H1 (cell line): ENCODE measurements around the gene ZNF747. TPM values are rescaled to one million over a fixed set of nuclear protein-coding genes. Genes with fewer than 3 reads are reported as not detected.
A peak's percentile ranks its signal among the peaks of the same experiment; 100 is the strongest.

Experiments used
- CTCF ChIA-PET: fragments of 300-600 bp; sonication (Branson Sonifier 250); formaldehyde crosslinking; loops from one replicate; lab custom pipeline; 2021; ENCODE audit not compliant: partially characterized antibody; lab: Charles Lee
- POLR2A ChIA-PET: fragments of 300-600 bp; sonication (Branson Sonifier 250); formaldehyde crosslinking; loops from one replicate; lab custom pipeline; 2021; ENCODE audit warnings: inconsistent platforms; ENCODE audit not compliant: partially characterized antibody; lab: Charles Lee
- DNase-seq, 2 experiments: peaks; one replicate each; pipeline versions ENCODE4 v3.0.0 to v3.0.0-alpha.2; 2010 to 2022; ENCODE audit warnings: low spot score in 2 of 2, low read depth in 1 of 2, mixed read lengths in 1 of 2
- FAIRE-seq: peaks from 2 replicates; lab custom pipeline; 2011; peaks lifted over from hg19 to GRCh38; lab: Jason Lieb, UNC
- H2AFZ ChIP-seq: 2 replicates; pipeline ENCODE4 v1.8.1; 2012; ENCODE audit warnings: low read length, inconsistent platforms
- H2AK5ac ChIP-seq: 2 replicates; pipeline ENCODE4 v1.6.1; 2013; ENCODE audit warnings: low read depth, low read length
- H2BK120ac ChIP-seq: replicated peaks from 2 replicates; pipeline ENCODE3; 2013; ENCODE audit warnings: low read depth, low read length, inconsistent platforms
- H2BK12ac ChIP-seq: 2 replicates; pipeline ENCODE4 v1.6.1; 2013; ENCODE audit warnings: low read depth, low read length
- H2BK15ac ChIP-seq: 2 replicates; pipeline ENCODE4 v1.6.1; 2013; ENCODE audit warnings: low read length
- H2BK20ac ChIP-seq: 2 replicates; pipeline ENCODE4 v1.6.1; 2013; ENCODE audit warnings: low read length
- H2BK5ac ChIP-seq: 2 replicates; pipeline ENCODE4 v1.6.1; 2013; ENCODE audit warnings: low read depth, low read length
- H3K14ac ChIP-seq: 2 replicates; pipeline ENCODE4 v1.6.1; 2013; ENCODE audit warnings: inconsistent platforms; ENCODE audit not compliant: insufficient read length
- H3K18ac ChIP-seq: 2 replicates; pipeline ENCODE4 v1.6.1; 2013; ENCODE audit warnings: low read length; ENCODE audit errors: extremely low read depth
- H3K23ac ChIP-seq: 2 replicates; pipeline ENCODE4 v1.6.1; 2013; ENCODE audit warnings: inconsistent platforms; ENCODE audit not compliant: insufficient read length
- H3K23me2 ChIP-seq: 2 replicates; pipeline ENCODE4 v1.6.1; 2013; ENCODE audit warnings: low read depth, low read length
- H3K27ac ChIP-seq: 2 replicates; pipeline ENCODE4 v1.6.1; 2011; ENCODE audit warnings: low read depth, low read length, inconsistent platforms
- H3K27me3 ChIP-seq, 4 experiments: replicated peaks in 1 of 4; 1 replicate in 1 of 4; 2 replicates in 3 of 4; pipeline versions ENCODE4 v1.6.1 to v1.8.1; 2011 to 2013; ENCODE audit warnings: low read length in 3 of 4, mild to moderate bottlenecking in 3 of 4, inconsistent platforms in 2 of 4, mixed read lengths in 2 of 4, moderate library complexity in 1 of 4; ENCODE audit not compliant: control insufficient read depth in 3 of 4, insufficient read depth in 3 of 4; ENCODE audit errors: extremely low read depth in 1 of 4
- H3K36me3 ChIP-seq, 4 experiments: 2 replicates each; pipeline versions ENCODE4 v1.6.1 to v1.8.1; 2011 to 2013; ENCODE audit warnings: mild to moderate bottlenecking in 4 of 4, low read length in 3 of 4, moderate library complexity in 2 of 4, control low read depth in 1 of 4, inconsistent platforms in 1 of 4; ENCODE audit not compliant: insufficient read depth in 4 of 4, control insufficient read depth in 2 of 4
- H3K4ac ChIP-seq: replicated peaks from 2 replicates; pipeline ENCODE3; 2013; ENCODE audit warnings: low read length, low read depth, mixed read lengths, inconsistent platforms; ENCODE audit not compliant: insufficient read length
- H3K4me1 ChIP-seq, 4 experiments: replicated peaks in 1 of 4; 1 replicate in 1 of 4; 2 replicates in 3 of 4; pipeline versions ENCODE4 v1.6.1 to v1.8.1; 2011 to 2013; ENCODE audit warnings: low read length in 3 of 4, inconsistent platforms in 2 of 4, mixed read lengths in 1 of 4; ENCODE audit not compliant: insufficient read depth in 4 of 4, control insufficient read depth in 3 of 4
- H3K4me2 ChIP-seq, 2 experiments: 2 replicates each; pipeline versions ENCODE4 v1.6.1 to v1.8.1; 2011 to 2013; ENCODE audit warnings: low read depth in 2 of 2, low read length in 2 of 2, control low read depth in 1 of 2, inconsistent platforms in 1 of 2, mild to moderate bottlenecking in 1 of 2; ENCODE audit not compliant: insufficient read depth in 1 of 2
- H3K4me3 ChIP-seq, 4 experiments: fragments of 200-600, 300-600 bp in 1 of 4; sonication (generic), shearing (Covaris generic), sonication (Bioruptor Twin) in 1 of 4; 2 replicates each; pipeline versions ENCODE4 v1.5.1 to v1.8.1; 2011 to 2016; ENCODE audit warnings: low read length in 4 of 4, low read depth in 3 of 4, control low read depth in 2 of 4, inconsistent platforms in 2 of 4, mild to moderate bottlenecking in 2 of 4, mixed read lengths in 1 of 4, moderate library complexity in 1 of 4; ENCODE audit not compliant: insufficient read depth in 2 of 4; ENCODE audit errors: extremely low read depth in 1 of 4
- H3K56ac ChIP-seq: replicated peaks from 2 replicates; pipeline ENCODE3; 2013; ENCODE audit warnings: low read depth, mild to moderate bottlenecking, mixed read lengths, low read length, inconsistent platforms; ENCODE audit not compliant: insufficient read length
- H3K79me1 ChIP-seq: 2 replicates; pipeline ENCODE4 v1.6.1; 2013; ENCODE audit warnings: low read depth, low read length, control low read depth
- H3K79me2 ChIP-seq, 2 experiments: 2 replicates each; pipeline versions ENCODE4 v1.6.1 to v1.8.1; 2012 to 2013; ENCODE audit warnings: low read length in 2 of 2, mild to moderate bottlenecking in 2 of 2, inconsistent platforms in 1 of 2; ENCODE audit not compliant: insufficient read depth in 2 of 2, control insufficient read depth in 1 of 2
- H3K9ac ChIP-seq, 4 experiments: replicated peaks in 1 of 4; 1 replicate in 1 of 4; 2 replicates in 3 of 4; pipeline versions ENCODE4 v1.6.1 to v1.8.1; 2011 to 2013; ENCODE audit warnings: low read depth in 3 of 4, low read length in 3 of 4, control low read depth in 2 of 4, mild to moderate bottlenecking in 2 of 4, moderate library complexity in 2 of 4, inconsistent platforms in 1 of 4; ENCODE audit errors: extremely low read depth in 1 of 4
- H3K9me3 ChIP-seq, 2 experiments: 2 replicates each; pipeline versions ENCODE4 v1.6.1 to v1.8.1; 2012 to 2013; ENCODE audit warnings: mild to moderate bottlenecking in 2 of 2, moderate library complexity in 2 of 2, control low read depth in 1 of 2, inconsistent platforms in 1 of 2, low read depth in 1 of 2, low read length in 1 of 2, mixed read lengths in 1 of 2; ENCODE audit not compliant: insufficient read depth in 2 of 2
- H4K20me1 ChIP-seq, 2 experiments: replicated peaks in 1 of 2; 2 replicates each; pipeline versions ENCODE3 to v1.8.1; 2011 to 2013; ENCODE audit warnings: inconsistent platforms in 2 of 2, low read length in 2 of 2, mild to moderate bottlenecking in 1 of 2; ENCODE audit not compliant: insufficient read depth in 2 of 2, control insufficient read depth in 1 of 2
- H4K5ac ChIP-seq: 2 replicates; pipeline ENCODE4 v1.6.1; 2013; ENCODE audit warnings: low read length, low read depth, mixed read lengths, inconsistent platforms; ENCODE audit not compliant: insufficient read length
- H4K8ac ChIP-seq: 2 replicates; pipeline ENCODE4 v1.8.0; 2013; ENCODE audit warnings: mild to moderate bottlenecking, moderate library complexity, low read length, inconsistent platforms; ENCODE audit not compliant: insufficient read depth; ENCODE audit errors: extremely low read depth
- H4K91ac ChIP-seq: replicated peaks from 2 replicates; pipeline ENCODE3; 2013; ENCODE audit warnings: low read length, mixed read lengths, inconsistent platforms; ENCODE audit not compliant: insufficient read length
- CEBPB ChIP-seq: IDR thresholded peaks from 2 replicates; pipeline ENCODE4 v1.6.1; 2012; ENCODE audit warnings: low read depth, low read length
- CREB1 ChIP-seq: IDR thresholded peaks from 2 replicates; pipeline ENCODE4 v1.6.1; 2012; ENCODE audit warnings: inconsistent platforms
- EP300 ChIP-seq, 2 experiments: IDR thresholded peaks; 1 replicate in 1 of 2; 2 replicates in 1 of 2; pipeline ENCODE4 v1.6.1; 2011 to 2012; ENCODE audit warnings: low read depth in 2 of 2, low read length in 2 of 2, mild to moderate bottlenecking in 2 of 2, borderline replicate concordance in 1 of 2, inconsistent platforms in 1 of 2, moderate library complexity in 1 of 2
- EZH2 ChIP-seq: fragments of 200-600 bp; sonication (generic); IDR thresholded peaks from 2 replicates; pipeline ENCODE4 v1.7.1; 2012; ENCODE audit warnings: low read depth, mild to moderate bottlenecking, moderate library complexity, low read length, inconsistent platforms; ENCODE audit not compliant: severe bottlenecking
- HDAC2 ChIP-seq, 2 experiments: fragments of 300-600 bp in 1 of 2; sonication (generic) in 1 of 2; IDR thresholded peaks; 2 replicates each; pipeline ENCODE4 v1.6.1; 2011 to 2012; ENCODE audit warnings: low read depth in 2 of 2, low read length in 2 of 2, mild to moderate bottlenecking in 2 of 2, moderate library complexity in 2 of 2, borderline replicate concordance in 1 of 2, inconsistent platforms in 1 of 2
- HDAC6 ChIP-seq: IDR thresholded peaks from one replicate; pipeline ENCODE4 v1.7.1; 2012; ENCODE audit warnings: low read depth, mild to moderate bottlenecking, inconsistent platforms, low read length, moderate library complexity
- KDM5A ChIP-seq: fragments of 200-600 bp; IDR thresholded peaks from 2 replicates; pipeline ENCODE4 v1.7.1; 2012; ENCODE audit warnings: mild to moderate bottlenecking, low read length, inconsistent platforms, mixed read lengths
- MAFK ChIP-seq: IDR thresholded peaks from 2 replicates; pipeline ENCODE4 v1.6.1; 2012; ENCODE audit warnings: low read depth, mild to moderate bottlenecking, improper control_type of control experiment, low read length
- POLR2AphosphoS5 ChIP-seq: IDR thresholded peaks from 2 replicates; pipeline ENCODE4 v1.6.1; 2011; ENCODE audit warnings: low read depth, low read length
- RBBP5 ChIP-seq: IDR thresholded peaks from 2 replicates; pipeline ENCODE4 v1.7.1; 2012; ENCODE audit warnings: low read depth, mild to moderate bottlenecking, inconsistent platforms, low read length, moderate library complexity, borderline replicate concordance
- SAP30 ChIP-seq: fragments of 300-600 bp; sonication (generic); IDR thresholded peaks from 2 replicates; pipeline ENCODE4 v1.7.1; 2012; ENCODE audit warnings: low read length, moderate library complexity, mild to moderate bottlenecking, inconsistent platforms; ENCODE audit not compliant: insufficient read depth, insufficient replicate concordance
- SP4 ChIP-seq: IDR thresholded peaks from 2 replicates; pipeline ENCODE4 v1.6.1; 2012; ENCODE audit warnings: low read length, inconsistent platforms
- WGBS, 2 experiments: shearing (Covaris generic) in 1 of 2; methylation state at CpG; one replicate each; pipeline versions ENCODE4 v1.1.6 to v1.1.7; 2013 to 2015; ENCODE audit warnings: low lambda C conversion rate in 2 of 2, mixed read lengths in 2 of 2, inconsistent platforms in 1 of 2, low coverage in 1 of 2, missing lambda C conversion rate in 1 of 2; ENCODE audit not compliant: insufficient replicate concordance in 2 of 2, insufficient coverage in 1 of 2, insufficient read length in 1 of 2; ENCODE audit errors: extremely low coverage in 1 of 2, missing lambda C conversion rate in 1 of 2; 5-methylcytosine and 5-hydroxymethylcytosine counted together
- polyA plus RNA-seq, 7 experiments: library from polyadenylated mRNA; depleted of rRNA in 3 of 7; stranded (reverse) in 5 of 7; unstranded in 2 of 7; fragments of >200 nt in 5 of 7; fragments of 200-250 nt in 2 of 7; gene quantifications; 1 replicate in 5 of 7; 2 replicates in 1 of 7; 4 replicates in 1 of 7; pipeline versions ENCODE4 v1.2.1 to v1.2.3, GENCODE V29; 2011 to 2013; ENCODE audit warnings: missing spikeins in 2 of 7, mixed read lengths in 2 of 7
- total RNA-seq: library from RNA; stranded (reverse); fragmentation: NEBNext Ultra II Directional; extraction: Animal tissue kit (Norgen Biotek cat#: 25700); gene quantifications from 2 replicates; pipeline ENCODE4 v1.2.1, GENCODE V29; 2021

Gene ZNF747
- total and polyA plus RNA-seq, 2 of the 8 experiments (the other 6 are each of a cell fraction or from before 2014, with no cell fraction given), result 9.9 to 10.3 TPM

DNA sequence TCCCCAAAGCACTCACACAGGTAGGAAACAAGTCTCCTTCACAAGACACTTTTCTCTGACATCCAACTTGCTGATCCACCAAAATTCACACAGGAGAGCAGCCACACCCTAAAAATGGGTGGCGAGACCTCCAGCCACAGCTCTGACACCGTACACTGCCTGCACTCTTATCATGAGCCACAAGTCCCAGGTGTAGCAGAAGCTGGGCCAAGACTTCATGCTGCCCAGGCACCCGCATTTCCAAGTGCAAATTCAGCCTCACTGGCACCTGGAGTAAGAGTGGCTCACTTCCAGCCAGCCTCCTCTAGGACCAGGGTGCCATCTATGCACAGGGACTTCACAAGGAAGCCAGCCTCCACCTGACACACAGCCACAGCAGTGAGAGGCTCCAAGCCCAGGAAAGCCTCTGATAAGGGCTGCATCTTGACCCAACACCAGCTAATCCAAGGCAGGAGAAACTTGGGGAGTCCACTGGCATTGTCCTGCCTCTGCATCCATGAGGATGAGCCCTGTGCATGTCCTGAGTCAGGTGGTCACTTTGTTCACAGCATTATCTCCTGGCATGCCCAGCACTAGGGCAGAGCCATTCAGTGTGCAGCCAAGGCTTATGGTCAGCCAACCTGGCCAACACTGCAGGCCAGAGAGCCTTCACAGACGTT lies 5.7 kb downstream of the ZNF747 start:
- Histone ChIP-seq H3K23me2 (peaks cover 2% of the 10 kb centered on the region; the same call in 1 of the 2 replicates), H2BK20ac (no peak overlapping the region), H3K36me3 (peaks cover 0 to 18% (median 2%) of the 10 kb centered on the region in 4 experiments; a peak in 2 of 8 replicates), H3K79me2 (0 out of 4 replicates have a peak, but pooled peaks cover 0 to 4% of the 10 kb centered on the region in 2 experiments), H2BK15ac (0 out of 2 replicates have a peak overlapping the region, but pooled peaks have one; percentile 83), H2AFZ (no peak overlapping the region), H4K20me1 (peaks cover 0 to 7% of the 10 kb centered on the region in 2 experiments), H3K4me3 (no peak overlapping the region), H3K56ac (no peak overlapping the region), H2BK12ac (no peak overlapping the region; the same call in 1 of the 2 replicates), H3K4me2 (no peak overlapping the region; a peak in 1 of 4 replicates), H3K23ac (no peak overlapping the region), H3K18ac (no peak overlapping the region), H4K91ac (no peak overlapping the region), H3K9ac (no peak overlapping the region; a peak in 1 of 7 replicates), H3K14ac (no peak overlapping the region), H3K9me3 (no peaks in the 10 kb centered on the region), H3K27ac (no peak overlapping the region), H2BK120ac (no peak overlapping the region), H3K79me1 (peaks cover 2% of the 10 kb centered on the region), H3K4me1 (peaks cover 5 to 7% (median 6%) of the 10 kb centered on the region in 4 experiments), H3K4ac (no peak overlapping the region), H4K8ac (no peak overlapping the region; the same call in 1 of the 2 replicates), H4K5ac (no peak overlapping the region), H2AK5ac (0 out of 2 replicates have a peak overlapping the region, but pooled peaks have one; percentile 88), H2BK5ac (no peak overlapping the region), H3K27me3 (no peaks in the 10 kb centered on the region)
- FAIRE-seq (no peak), DNase-seq (no peak)
- WGBS, 2 experiments, result 86% methylated on average over 4 of the region's 4 CpGs; no CpG with 5 or more reads in 1 of the 2 experiments
- POLR2A ChIA-PET, result interaction anchor here (1.0 to 3.2 kb wide), 9 partner anchors 10 to 99 kb away, joined by 3 to 20 read pairs (median 3); partner anchors contain the start of genes DCTPP1 and ZNF764
- CTCF ChIA-PET, result interaction anchor here (0.6 to 2.9 kb wide), 9 partner anchors 29 to 86 kb away, joined by 3 to 12 read pairs (median 3); partner anchors contain the start of gene ZNF688
- TF ChIP-seq POLR2AphosphoS5 (no peak), HDAC2 (IDR thresholded peaks at IDR 0.05; ENCODE audit: borderline replicate concordance in 1 of 2, low read depth in 2 of 2, low read length in 2 of 2) (no peak), HDAC6 (no peak), EZH2 (no peak), SAP30 (no peak), SP4 (no peak), CEBPB (no peak), EP300 (IDR thresholded peaks at IDR 0.05; ENCODE audit: borderline replicate concordance in 1 of 2, low read depth in 2 of 2, low read length in 2 of 2) (no peak), CREB1 (no peak), RBBP5 (no peak), MAFK (no peak), KDM5A (no peak)
